WTC11 (cell line): Measurements from ENCODE around the gene ACSM3.

Experiments used
- CTCF ChIP-seq: fragments of 200-600 bp; IDR thresholded peaks from 2 replicates; pipeline ENCODE4 v1.8.0; 2022; ENCODE audit warnings: antibody characterized with exemption
- IRF2 ChIP-seq: sonication (generic); formaldehyde crosslinking; IDR thresholded peaks from 2 replicates; pipeline ENCODE4 v1.8.0; 2022; ENCODE audit warnings: low read depth, missing genetic modification reagents, borderline replicate concordance
- NR2C2 ChIP-seq: sonication (generic); formaldehyde crosslinking; IDR thresholded peaks from 2 replicates; pipeline ENCODE4 v1.8.0; 2022; ENCODE audit warnings: mild to moderate bottlenecking, missing genetic modification reagents
- TF ChIP-seq, protein P1 (sequence below): sonication (generic); formaldehyde crosslinking; IDR thresholded peaks from 2 replicates; pipeline ENCODE4 v1.8.1; 2022; ENCODE audit warnings: missing genetic modification reagents, borderline replicate concordance
- TF ChIP-seq, protein P2 (sequence below): sonication (generic); formaldehyde crosslinking; IDR thresholded peaks from 2 replicates; pipeline ENCODE4 v1.8.1; 2023; ENCODE audit warnings: mild to moderate bottlenecking, missing genetic modification reagents, moderate library complexity
- TF ChIP-seq, protein P3 (sequence below): sonication (generic); formaldehyde crosslinking; IDR thresholded peaks from 2 replicates; pipeline ENCODE4 v1.8.0; 2023; ENCODE audit warnings: mild to moderate bottlenecking, missing genetic modification reagents

DNA sequence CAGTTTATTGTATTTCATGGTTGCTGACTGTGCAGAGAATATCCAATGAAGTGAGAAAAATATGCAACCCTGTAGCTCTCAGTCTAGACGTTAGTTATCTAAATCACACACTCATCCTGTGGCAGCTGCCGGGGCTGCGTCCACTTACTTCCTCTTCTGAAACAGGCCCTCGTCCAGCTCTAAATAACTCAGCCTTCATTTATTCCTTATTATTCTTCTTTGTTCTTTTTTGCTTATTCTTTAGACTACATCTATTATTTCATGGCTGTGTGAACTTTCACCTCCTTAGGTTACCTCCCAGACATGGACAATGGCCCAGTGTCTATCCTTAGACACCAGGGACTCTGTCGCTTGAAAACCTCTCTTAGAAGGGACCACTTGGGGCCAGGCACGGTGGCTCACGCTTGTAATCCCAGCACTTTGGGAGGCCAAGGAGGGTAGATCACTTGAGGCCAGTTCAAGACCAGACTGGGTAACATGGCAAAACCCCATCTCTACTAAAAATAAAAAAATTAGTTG, 18.8 kb upstream of the ACSM3 start:
- TF ChIP-seq NR2C2 (CRISPR knock-in tag) (no peak), CTCF (no peak), IRF2 (no peak)
- TF ChIP-seq, protein P1, sequence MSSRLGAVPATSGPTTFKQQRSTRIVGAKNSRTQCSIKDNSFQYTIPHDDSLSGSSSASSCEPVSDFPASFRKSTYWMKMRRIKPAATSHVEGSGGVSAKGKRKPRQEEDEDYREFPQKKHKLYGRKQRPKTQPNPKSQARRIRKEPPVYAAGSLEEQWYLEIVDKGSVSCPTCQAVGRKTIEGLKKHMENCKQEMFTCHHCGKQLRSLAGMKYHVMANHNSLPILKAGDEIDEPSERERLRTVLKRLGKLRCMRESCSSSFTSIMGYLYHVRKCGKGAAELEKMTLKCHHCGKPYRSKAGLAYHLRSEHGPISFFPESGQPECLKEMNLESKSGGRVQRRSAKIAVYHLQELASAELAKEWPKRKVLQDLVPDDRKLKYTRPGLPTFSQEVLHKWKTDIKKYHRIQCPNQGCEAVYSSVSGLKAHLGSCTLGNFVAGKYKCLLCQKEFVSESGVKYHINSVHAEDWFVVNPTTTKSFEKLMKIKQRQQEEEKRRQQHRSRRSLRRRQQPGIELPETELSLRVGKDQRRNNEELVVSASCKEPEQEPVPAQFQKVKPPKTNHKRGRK (CRISPR knock-in tag) = no peak
- TF ChIP-seq, protein P2, sequence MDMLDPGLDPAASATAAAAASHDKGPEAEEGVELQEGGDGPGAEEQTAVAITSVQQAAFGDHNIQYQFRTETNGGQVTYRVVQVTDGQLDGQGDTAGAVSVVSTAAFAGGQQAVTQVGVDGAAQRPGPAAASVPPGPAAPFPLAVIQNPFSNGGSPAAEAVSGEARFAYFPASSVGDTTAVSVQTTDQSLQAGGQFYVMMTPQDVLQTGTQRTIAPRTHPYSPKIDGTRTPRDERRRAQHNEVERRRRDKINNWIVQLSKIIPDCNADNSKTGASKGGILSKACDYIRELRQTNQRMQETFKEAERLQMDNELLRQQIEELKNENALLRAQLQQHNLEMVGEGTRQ (CRISPR knock-in tag) = no peak
- TF ChIP-seq, protein P3, sequence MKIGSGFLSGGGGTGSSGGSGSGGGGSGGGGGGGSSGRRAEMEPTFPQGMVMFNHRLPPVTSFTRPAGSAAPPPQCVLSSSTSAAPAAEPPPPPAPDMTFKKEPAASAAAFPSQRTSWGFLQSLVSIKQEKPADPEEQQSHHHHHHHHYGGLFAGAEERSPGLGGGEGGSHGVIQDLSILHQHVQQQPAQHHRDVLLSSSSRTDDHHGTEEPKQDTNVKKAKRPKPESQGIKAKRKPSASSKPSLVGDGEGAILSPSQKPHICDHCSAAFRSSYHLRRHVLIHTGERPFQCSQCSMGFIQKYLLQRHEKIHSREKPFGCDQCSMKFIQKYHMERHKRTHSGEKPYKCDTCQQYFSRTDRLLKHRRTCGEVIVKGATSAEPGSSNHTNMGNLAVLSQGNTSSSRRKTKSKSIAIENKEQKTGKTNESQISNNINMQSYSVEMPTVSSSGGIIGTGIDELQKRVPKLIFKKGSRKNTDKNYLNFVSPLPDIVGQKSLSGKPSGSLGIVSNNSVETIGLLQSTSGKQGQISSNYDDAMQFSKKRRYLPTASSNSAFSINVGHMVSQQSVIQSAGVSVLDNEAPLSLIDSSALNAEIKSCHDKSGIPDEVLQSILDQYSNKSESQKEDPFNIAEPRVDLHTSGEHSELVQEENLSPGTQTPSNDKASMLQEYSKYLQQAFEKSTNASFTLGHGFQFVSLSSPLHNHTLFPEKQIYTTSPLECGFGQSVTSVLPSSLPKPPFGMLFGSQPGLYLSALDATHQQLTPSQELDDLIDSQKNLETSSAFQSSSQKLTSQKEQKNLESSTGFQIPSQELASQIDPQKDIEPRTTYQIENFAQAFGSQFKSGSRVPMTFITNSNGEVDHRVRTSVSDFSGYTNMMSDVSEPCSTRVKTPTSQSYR = no peak
